ENCODE measurements around the gene SIGLEC14.

DNA sequence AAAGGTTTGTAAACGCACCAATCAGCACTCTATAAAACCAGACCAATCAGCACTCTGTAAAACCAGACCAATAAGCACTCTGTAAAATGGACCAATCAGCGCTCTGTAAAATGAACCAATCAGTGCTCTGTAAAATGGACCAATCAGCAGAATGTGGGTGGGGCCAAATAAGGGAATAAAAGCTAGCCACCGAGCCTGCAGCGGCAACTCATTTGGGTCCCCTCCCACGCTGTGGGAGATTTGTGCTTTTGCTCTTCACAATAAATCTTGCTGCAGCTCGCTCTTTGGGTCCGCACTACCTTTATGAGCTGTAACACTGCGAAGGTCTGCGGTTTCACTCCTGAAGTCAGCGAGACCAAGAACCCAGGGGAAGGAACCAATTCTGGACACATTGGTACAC, 47.5 kb downstream of the SIGLEC14 start:
- TF ChIP-seq POLR2AphosphoS5 (IDR thresholded peaks at IDR 0.05): no peak
- TF ChIP-seq, protein P1, sequence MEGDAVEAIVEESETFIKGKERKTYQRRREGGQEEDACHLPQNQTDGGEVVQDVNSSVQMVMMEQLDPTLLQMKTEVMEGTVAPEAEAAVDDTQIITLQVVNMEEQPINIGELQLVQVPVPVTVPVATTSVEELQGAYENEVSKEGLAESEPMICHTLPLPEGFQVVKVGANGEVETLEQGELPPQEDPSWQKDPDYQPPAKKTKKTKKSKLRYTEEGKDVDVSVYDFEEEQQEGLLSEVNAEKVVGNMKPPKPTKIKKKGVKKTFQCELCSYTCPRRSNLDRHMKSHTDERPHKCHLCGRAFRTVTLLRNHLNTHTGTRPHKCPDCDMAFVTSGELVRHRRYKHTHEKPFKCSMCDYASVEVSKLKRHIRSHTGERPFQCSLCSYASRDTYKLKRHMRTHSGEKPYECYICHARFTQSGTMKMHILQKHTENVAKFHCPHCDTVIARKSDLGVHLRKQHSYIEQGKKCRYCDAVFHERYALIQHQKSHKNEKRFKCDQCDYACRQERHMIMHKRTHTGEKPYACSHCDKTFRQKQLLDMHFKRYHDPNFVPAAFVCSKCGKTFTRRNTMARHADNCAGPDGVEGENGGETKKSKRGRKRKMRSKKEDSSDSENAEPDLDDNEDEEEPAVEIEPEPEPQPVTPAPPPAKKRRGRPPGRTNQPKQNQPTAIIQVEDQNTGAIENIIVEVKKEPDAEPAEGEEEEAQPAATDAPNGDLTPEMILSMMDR (IDR thresholded peaks at IDR 0.05): no peak

All from sigmoid colon (tissue), 4 donors.